HepG2 (cell line): ENCODE measurements around the gene DGKD. TPM values are rescaled to one million over a fixed set of nuclear protein-coding genes. Genes with fewer than 3 reads are reported as not detected.
A peak's percentile ranks its signal among the peaks of the same experiment; 100 is the strongest.
"Not testable (repeated sequence)": the region's sequence is repeated elsewhere in the genome, so short reads cannot be mapped to it uniquely, and the experiment has no call there.

Experiments used
- ATAC-seq: fragments of 200-7000 bp; cut with Tn5 transposase; 3 replicates; pipeline ENCODE4 v1.9.1; 2020; ENCODE audit warnings: mild to moderate bottlenecking, moderate library complexity
- BruUV-seq: library from RNA; stranded (reverse); fragments of 400-500 nt; replicated peaks from 2 replicates; lab custom pipeline; 2021; lab: Mats Ljungman, UMichigan
- CTCF ChIA-PET: fragments of 300-600 bp; formaldehyde crosslinking; extraction: SDS; loops from one replicate; lab custom pipeline; 2021; ENCODE audit warnings: low total read pairs, inconsistent platforms, low intra/inter-chr PET ratio; lab: Yijun Ruan, JAX
- POLR2A ChIA-PET: fragments of 350-600 bp; sonication (Branson Sonifier 250); formaldehyde crosslinking; loops from one replicate; lab custom pipeline; 2020; ENCODE audit warnings: antibody characterized with exemption, inconsistent platforms; lab: Yijun Ruan, JAX
- DNase-seq: peaks from one replicate; pipeline ENCODE4 v3.0.0-alpha.2; 2015; ENCODE audit warnings: low spot score
- FAIRE-seq: peaks from 3 replicates; lab custom pipeline; 2011; peaks lifted over from hg19 to GRCh38; lab: Jason Lieb, UNC
- H2AFZ ChIP-seq: one replicate; pipeline ENCODE4 v1.6.1; 2011; ENCODE audit warnings: low read length, inconsistent platforms
- H3K27ac ChIP-seq: fragments of 300-600 bp; 3 replicates; pipeline ENCODE4 v1.8.0; 2011; ENCODE audit warnings: mixed run types, mild to moderate bottlenecking, mixed read lengths, low read length, inconsistent platforms; ENCODE audit not compliant: insufficient read depth; ENCODE audit errors: extremely low read length
- H3K27me3 ChIP-seq, 2 experiments: fragments of 200-600 bp in 1 of 2; 2 replicates in 1 of 2; 3 replicates in 1 of 2; pipeline versions ENCODE4 v1.6.0 to v1.8.0; 2011; ENCODE audit warnings: low read length in 2 of 2, mild to moderate bottlenecking in 2 of 2, moderate library complexity in 2 of 2, inconsistent platforms in 1 of 2; ENCODE audit not compliant: insufficient read depth in 2 of 2, control insufficient read depth in 1 of 2
- H3K36me3 ChIP-seq, 2 experiments: fragments of 200-600 bp in 1 of 2; replicated peaks in 1 of 2; 2 replicates in 1 of 2; 3 replicates in 1 of 2; pipeline versions ENCODE4 v1.5.1 to v1.8.0; 2011; ENCODE audit warnings: low read length in 2 of 2, inconsistent platforms in 1 of 2; ENCODE audit not compliant: insufficient read depth in 2 of 2, control insufficient read depth in 1 of 2
- H3K4me1 ChIP-seq: 2 replicates; pipeline ENCODE4 v1.5.1; 2012; ENCODE audit warnings: low read length, inconsistent platforms; ENCODE audit not compliant: insufficient read depth
- H3K4me2 ChIP-seq: 2 replicates; pipeline ENCODE4 v1.6.0; 2011; ENCODE audit warnings: low read depth, low read length, inconsistent platforms
- H3K4me3 ChIP-seq, 3 experiments: fragments of 200-600 bp in 1 of 3; sonication (generic), shearing (Covaris generic) in 1 of 3; replicated peaks in 1 of 3; 2 replicates each; pipeline ENCODE4 v1.5.1; 2011 to 2016; ENCODE audit warnings: low read length in 3 of 3, inconsistent platforms in 2 of 3, low read depth in 2 of 3, mild to moderate bottlenecking in 2 of 3, control low read depth in 1 of 3, mixed read lengths in 1 of 3; ENCODE audit not compliant: insufficient read depth in 1 of 3
- H3K79me2 ChIP-seq: one replicate; pipeline ENCODE4 v1.6.1; 2011; ENCODE audit warnings: low read length, inconsistent platforms; ENCODE audit not compliant: insufficient read depth
- H3K9ac ChIP-seq: 2 replicates; pipeline ENCODE4 v1.6.0; 2011; ENCODE audit warnings: mild to moderate bottlenecking, low read depth, low read length, inconsistent platforms; ENCODE audit not compliant: insufficient read depth
- H3K9me3 ChIP-seq: 2 replicates; pipeline ENCODE4 v1.5.1; 2012; ENCODE audit warnings: mild to moderate bottlenecking, low read length
- H4K20me1 ChIP-seq: 2 replicates; pipeline ENCODE4 v1.6.0; 2011; ENCODE audit warnings: inconsistent platforms, mild to moderate bottlenecking, low read length, moderate library complexity; ENCODE audit not compliant: insufficient read depth
- ATF1 ChIP-seq: IDR thresholded peaks from 2 replicates; pipeline ENCODE4 v1.6.1; 2016; ENCODE audit warnings: mild to moderate bottlenecking, control low read depth
- ELF3 ChIP-seq: IDR thresholded peaks from 2 replicates; pipeline ENCODE4 v1.6.1; 2016; ENCODE audit warnings: missing genetic modification reagents, missing compliant biosample characterization
- NR2F1 ChIP-seq, 2 experiments: fragments of 450-650 bp in 1 of 2; formaldehyde crosslinking in 1 of 2; IDR thresholded peaks; 2 replicates each; pipeline versions ENCODE4 v1.5.0 to v1.6.1; 2016 to 2020; ENCODE audit warnings: mild to moderate bottlenecking in 1 of 2, missing compliant biosample characterization in 1 of 2, missing genetic modification reagents in 1 of 2, moderate library complexity in 1 of 2
- NR2F6 ChIP-seq, 2 experiments: IDR thresholded peaks; 2 replicates each; pipeline ENCODE4 v1.6.1; 2016; ENCODE audit warnings: antibody characterized with exemption in 1 of 2, mild to moderate bottlenecking in 1 of 2
- POLR2A ChIP-seq, 2 experiments: IDR thresholded peaks; 2 replicates each; pipeline ENCODE4 v1.6.1; 2011; ENCODE audit warnings: low read depth in 2 of 2, low read length in 2 of 2, mild to moderate bottlenecking in 1 of 2, moderate library complexity in 1 of 2; ENCODE audit not compliant: insufficient read depth in 1 of 2
- RAD51 ChIP-seq: fragments of 450-650 bp; IDR thresholded peaks from 2 replicates; pipeline ENCODE4 v1.6.1; 2016; ENCODE audit warnings: borderline replicate concordance
- SMYD3 ChIP-seq: sonication (generic); formaldehyde crosslinking; IDR thresholded peaks from 2 replicates; pipeline ENCODE4 v1.8.1; 2023; ENCODE audit warnings: mild to moderate bottlenecking, missing genetic modification reagents
- SRSF1 ChIP-seq: fragments of 200-400 bp; formaldehyde crosslinking; optimal IDR thresholded peaks from 2 replicates; pipeline ENCODE3; 2017; ENCODE audit warnings: mild to moderate bottlenecking, low read depth, low read length, moderate library complexity
- ZFX ChIP-seq: sonication (generic); formaldehyde crosslinking; IDR thresholded peaks from 2 replicates; pipeline ENCODE4 v1.4.0; 2020; ENCODE audit warnings: mild to moderate bottlenecking, low read depth, missing genetic modification reagents, moderate library complexity
- ZNF253 ChIP-seq: sonication (generic); formaldehyde crosslinking; IDR thresholded peaks from 2 replicates; pipeline ENCODE4 v1.8.0; 2022; ENCODE audit warnings: mild to moderate bottlenecking, missing genetic modification reagents, borderline replicate concordance
- ZNF563 ChIP-seq: sonication (generic); formaldehyde crosslinking; IDR thresholded peaks from 2 replicates; pipeline ENCODE4 v1.8.0; 2022; ENCODE audit warnings: mild to moderate bottlenecking, moderate library complexity, missing genetic modification reagents
- ZNF720 ChIP-seq: sonication (generic); formaldehyde crosslinking; IDR thresholded peaks from 2 replicates; pipeline ENCODE4 v1.4.0; 2020; ENCODE audit warnings: missing genetic modification reagents
- ZNF790 ChIP-seq: sonication (generic); formaldehyde crosslinking; IDR thresholded peaks from 2 replicates; pipeline ENCODE4 v1.8.0; 2022; ENCODE audit warnings: missing genetic modification reagents, mild to moderate bottlenecking, borderline replicate concordance
- WGBS: methylation state at CpG from one replicate; pipeline ENCODE4 v1.1.6; 2017; ENCODE audit warnings: low lambda C conversion rate; 5-methylcytosine and 5-hydroxymethylcytosine counted together
- in situ Hi-C: cut with HindIII; loops from 2 replicates; pipeline ENCODE4 v1.10.0; 2017; ENCODE audit warnings: low pct_unique_long_range_greater_than_20kb; ENCODE audit not compliant: extremely low pct_ligation_motif_present
- intact Hi-C: fragments of 100-400 bp; cut with micrococcal nuclease; formaldehyde crosslinking; loops from one replicate; pipeline ENCODE4 v1.10.0; 2022; ENCODE audit not compliant: unreplicated experiment
- polyA plus RNA-seq, 8 experiments: library from polyadenylated mRNA; depleted of rRNA in 3 of 8; stranded (reverse) in 7 of 8; unstranded in 1 of 8; fragments of >200 nt; fragmentation: Illumina TruSeq in 4 of 8; extraction: Trizol in 4 of 8; gene quantifications; 2 replicates each; pipeline versions ENCODE4 v1.2.1 to v1.2.3, GENCODE V29; 2011 to 2016; ENCODE audit warnings: low read depth in 4 of 8, missing spikeins in 1 of 8, mixed read lengths in 1 of 8; ENCODE audit not compliant: insufficient read depth in 1 of 8
- total RNA-seq, 5 experiments: library from RNA; depleted of rRNA; stranded (reverse); fragments of >200 nt; fragmentation: Illumina TruSeq; extraction: Trizol; gene quantifications; 2 replicates each; pipeline ENCODE4 v1.2.3, GENCODE V29; 2016; ENCODE audit warnings: low read depth in 1 of 5
- TF ChIP-seq, protein P1 (sequence below): sonication (generic); formaldehyde crosslinking; IDR thresholded peaks from 2 replicates; pipeline ENCODE4 v1.5.0; 2020; ENCODE audit warnings: mild to moderate bottlenecking, missing genetic modification reagents, borderline replicate concordance
- TF ChIP-seq, protein P2 (sequence below): sonication (generic); formaldehyde crosslinking; IDR thresholded peaks from 2 replicates; pipeline ENCODE4 v1.4.0; 2020; ENCODE audit warnings: missing genetic modification reagents, mild to moderate bottlenecking, borderline replicate concordance

The DGKD gene
- total and polyA plus RNA-seq, 2 of the 13 experiments (the other 11 are each of a cell fraction or from before 2014, with no cell fraction given): 24.5 to 33.2 TPM

DNA sequence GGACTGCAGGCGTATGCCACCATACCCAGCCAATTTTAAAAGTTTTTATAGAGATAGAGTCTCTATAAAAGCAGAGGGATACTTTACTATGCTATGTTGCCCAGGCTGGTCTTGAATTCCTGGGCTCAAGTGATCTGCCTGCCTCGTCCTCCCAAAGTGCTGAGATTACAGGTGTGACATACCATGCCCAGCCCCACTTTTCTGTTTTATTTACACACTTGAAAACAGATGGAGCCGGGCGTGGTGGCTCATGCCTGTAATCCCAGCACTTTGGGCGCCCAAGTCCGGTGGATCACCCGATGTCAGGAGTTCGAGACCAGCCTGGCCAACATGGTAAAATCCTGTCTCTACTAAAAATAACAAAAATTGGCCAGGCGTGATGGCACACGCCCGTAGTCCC lies 20.5 kb downstream of the DGKD start:
- H3K4me3 ChIP-seq, H3K27me3 ChIP-seq, H3K9ac ChIP-seq, H3K36me3 ChIP-seq, DNase-seq, H4K20me1 ChIP-seq, H2AFZ ChIP-seq, ATAC-seq, H3K4me2 ChIP-seq, H3K9me3 ChIP-seq, FAIRE-seq, POLR2A ChIA-PET, H3K79me2 ChIP-seq, intact Hi-C loops, CTCF ChIA-PET, BruUV-seq, in situ Hi-C loops, H3K27ac ChIP-seq: not testable (repeated sequence)
- WGBS: 97% methylated on average over 11 of the region's 11 CpGs
- peaks cover 30% of the 10 kb centered on the region for H3K4me1 ChIP-seq

DNA sequence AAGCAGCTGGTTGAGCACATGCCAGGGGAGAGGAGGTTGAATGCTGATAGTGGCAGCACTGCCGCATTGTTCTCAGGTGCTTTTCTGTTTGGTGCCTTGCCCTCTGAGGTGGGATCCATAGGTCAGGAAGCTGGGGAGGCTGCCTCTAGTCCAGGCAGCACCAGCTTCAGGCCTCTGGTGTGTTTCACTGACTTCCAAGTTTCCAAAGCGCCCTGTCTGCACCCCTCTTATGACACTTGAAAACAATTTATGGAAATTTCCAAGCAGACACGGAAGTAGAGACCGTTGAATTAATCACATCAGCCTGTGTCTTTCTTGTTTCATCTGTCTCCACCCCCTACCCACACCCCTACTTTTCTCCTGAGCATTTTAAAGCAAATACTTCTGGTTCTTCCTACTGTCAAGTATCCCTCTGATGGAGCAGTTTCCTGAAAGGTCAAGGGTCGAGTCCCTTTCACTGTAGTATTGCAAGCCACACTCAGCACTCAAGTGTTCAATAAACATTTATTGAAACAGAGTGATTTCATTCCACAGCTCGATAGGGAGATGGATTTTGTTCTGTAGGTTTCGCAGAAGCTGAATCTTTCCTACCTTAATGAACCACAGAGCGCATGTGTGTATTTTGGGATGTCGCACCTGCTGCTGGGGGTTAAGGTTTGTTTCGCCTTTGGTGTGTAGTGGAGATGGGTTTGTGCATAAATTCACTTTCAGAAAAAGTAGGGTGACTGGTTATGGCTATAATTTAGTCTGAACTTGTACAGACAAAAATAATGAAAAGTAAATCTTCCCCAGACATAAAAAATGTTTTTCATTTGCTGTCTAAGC lies 21.4 kb downstream of the DGKD start:
- Histone ChIP-seq H3K36me3 (no peaks in the 10 kb centered on the region; a peak in 4 of 5 replicates), H3K4me3 (no peak overlapping the region), H3K9me3 (no peaks in the 10 kb centered on the region), H3K4me1 (peaks cover 26% of the 10 kb centered on the region), H3K9ac (no peak overlapping the region), H3K27me3 (no peaks in the 10 kb centered on the region), H2AFZ (no peak overlapping the region), H3K79me2 (peaks cover 13% of the 10 kb centered on the region), H4K20me1 (0 out of 2 replicates have a peak, but pooled peaks cover 5% of the 10 kb centered on the region), H3K27ac (no peak overlapping the region), H3K4me2 (no peak overlapping the region)
- peak; percentile 50 for ATAC-seq
- intact Hi-C loops (no loop called here), in situ Hi-C loops (no loop called here)
- ChIA-PET POLR2A (no interaction called here), CTCF (no interaction called here)
- no peak for FAIRE-seq
- DNase-seq: no peak
- WGBS: 77% methylated on average over 10 of the region's 10 CpGs
- BruUV-seq: no TSS peak
- no peak for TF ChIP-seq ZFX
- no peak for TF ChIP-seq POLR2A (IDR thresholded peaks at IDR 0.05; ENCODE audit: insufficient read depth in 1 of 2, low read depth in 2 of 2, low read length in 2 of 2)
- TF ChIP-seq ZNF563 (CRISPR knock-in tag): no peak
- peak; percentile 74 for TF ChIP-seq NR2F6 (IDR thresholded peaks at IDR 0.05)
- no peak for TF ChIP-seq NR2F6 (CRISPR knock-in tag; IDR thresholded peaks at IDR 0.05)
- TF ChIP-seq ZNF790 (CRISPR knock-in tag): no peak
- no peak for TF ChIP-seq ATF1
- TF ChIP-seq SMYD3 (CRISPR knock-in tag): no peak
- no peak for TF ChIP-seq RAD51
- no peak for TF ChIP-seq SRSF1
- TF ChIP-seq, protein P1, sequence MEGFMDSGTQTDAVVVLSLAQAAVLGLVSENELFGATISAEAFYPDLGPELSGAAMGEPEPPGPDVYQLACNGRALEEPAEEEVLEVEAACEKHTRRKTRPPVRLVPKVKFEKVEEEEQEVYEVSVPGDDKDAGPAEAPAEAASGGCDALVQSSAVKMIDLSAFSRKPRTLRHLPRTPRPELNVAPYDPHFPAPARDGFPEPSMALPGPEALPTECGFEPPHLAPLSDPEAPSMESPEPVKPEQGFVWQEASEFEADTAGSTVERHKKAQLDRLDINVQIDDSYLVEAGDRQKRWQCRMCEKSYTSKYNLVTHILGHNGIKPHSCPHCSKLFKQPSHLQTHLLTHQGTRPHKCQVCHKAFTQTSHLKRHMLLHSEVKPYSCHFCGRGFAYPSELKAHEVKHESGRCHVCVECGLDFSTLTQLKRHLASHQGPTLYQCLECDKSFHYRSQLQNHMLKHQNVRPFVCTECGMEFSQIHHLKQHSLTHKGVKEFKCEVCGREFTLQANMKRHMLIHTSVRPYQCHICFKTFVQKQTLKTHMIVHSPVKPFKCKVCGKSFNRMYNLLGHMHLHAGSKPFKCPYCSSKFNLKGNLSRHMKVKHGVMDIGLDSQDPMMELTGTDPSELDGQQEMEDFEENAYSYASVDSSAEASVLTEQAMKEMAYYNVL: no peak
- no peak for TF ChIP-seq ZNF253 (CRISPR knock-in tag)
- no peak for TF ChIP-seq ELF3
- TF ChIP-seq NR2F1 (CRISPR knock-in tag; IDR thresholded peaks at IDR 0.05): peak in 1 of 2 experiments; percentile 34; a peak in 1 of 4 replicates
- TF ChIP-seq ZNF720: no peak
- TF ChIP-seq, protein P2, sequence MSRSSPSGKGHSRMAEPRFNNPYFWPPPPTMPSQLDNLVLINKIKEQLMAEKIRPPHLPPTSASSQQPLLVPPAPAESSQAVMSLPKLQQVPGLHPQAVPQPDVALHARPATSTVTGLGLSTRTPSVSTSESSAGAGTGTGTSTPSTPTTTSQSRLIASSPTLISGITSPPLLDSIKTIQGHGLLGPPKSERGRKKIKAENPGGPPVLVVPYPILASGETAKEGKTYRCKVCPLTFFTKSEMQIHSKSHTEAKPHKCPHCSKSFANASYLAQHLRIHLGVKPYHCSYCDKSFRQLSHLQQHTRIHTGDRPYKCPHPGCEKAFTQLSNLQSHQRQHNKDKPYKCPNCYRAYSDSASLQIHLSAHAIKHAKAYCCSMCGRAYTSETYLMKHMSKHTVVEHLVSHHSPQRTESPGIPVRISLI: no peak
